ENCODE measurements around the gene OPCML.

OPCML gene

GRCh38 chr11:132365650-132366049 is 1166.7 kb downstream of the OPCML start:
- H3K4me3 ChIP-seq (ENCODE audit: low read length, poor library complexity, severe bottlenecking): no peak overlapping the region
- no peaks in the 10 kb centered on the region for H3F3A ChIP-seq (ENCODE audit: low read depth)
- no peaks in the 10 kb centered on the region for H3K9me3 ChIP-seq (ENCODE audit: insufficient read depth, low read depth, low read length)
- H3K9ac ChIP-seq (ENCODE audit: low read depth, low read length, poor library complexity, severe bottlenecking): no peak overlapping the region
- no peaks in the 10 kb centered on the region for H3K4me1 ChIP-seq (ENCODE audit: insufficient read depth, low read length, poor library complexity, severe bottlenecking)
- H3K79me2 ChIP-seq (ENCODE audit: insufficient read depth, low read length): no peaks in the 10 kb centered on the region
- H3K36me3 ChIP-seq (ENCODE audit: insufficient read depth, low read length): no peaks in the 10 kb centered on the region
- no peak overlapping the region for H3K4me2 ChIP-seq (ENCODE audit: low read depth, low read length, poor library complexity, severe bottlenecking)
- H3K9me2 ChIP-seq (replicated peaks; ENCODE audit: low read depth, low read length): no peaks in the 10 kb centered on the region
- no peaks in the 10 kb centered on the region for H4K20me1 ChIP-seq (ENCODE audit: insufficient read depth, low read length, poor library complexity, severe bottlenecking)
- no peaks in the 10 kb centered on the region for H3K27me3 ChIP-seq (ENCODE audit: insufficient read depth, low read length, poor library complexity, severe bottlenecking)
- no peak overlapping the region for H2AFZ ChIP-seq (ENCODE audit: low read length)
- TF ChIP-seq CTCF (conservative IDR thresholded peaks at IDR 0.05; ENCODE audit: low read length) (no peak), EZH2phosphoT487 (IDR thresholded peaks at IDR 0.05; ENCODE audit: borderline replicate concordance) (no peak)
